NB4 (cell line): ENCODE data around the gene KIF5C.

ENCODE experiments used
- CTCF ChIP-seq: IDR thresholded peaks from one replicate; pipeline ENCODE4 v1.5.1; 2012; ENCODE audit warnings: low read depth, low read length
- MYC ChIP-seq: IDR thresholded peaks from 2 replicates; pipeline ENCODE4 v1.6.1; 2011; ENCODE audit warnings: low read depth, low read length

DNA sequence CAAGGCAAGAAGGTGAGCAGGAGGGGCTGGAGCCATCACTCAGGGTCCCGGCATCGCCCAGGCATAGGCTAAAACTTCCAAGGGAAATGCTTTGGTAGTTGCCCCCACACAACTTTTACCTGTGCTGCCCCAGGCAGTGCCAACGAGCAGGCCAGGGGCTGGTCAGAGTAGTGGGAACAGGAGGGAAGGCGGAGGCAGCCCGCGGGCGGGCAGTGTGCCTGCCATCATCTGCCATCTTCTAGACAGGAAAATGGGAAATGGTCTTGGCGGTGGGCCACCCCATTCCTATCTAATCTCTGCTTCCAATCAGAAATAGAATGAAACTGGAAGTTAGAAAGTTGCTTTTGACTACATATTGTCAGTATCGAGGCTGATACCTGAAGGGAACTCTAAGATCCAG, 137.5 kb downstream of the KIF5C start:
- TF ChIP-seq CTCF: no peak
- no peak for TF ChIP-seq MYC
